CD4-positive, alpha-beta T cell treated with Interleukin-21 for 1 hour (primary cell): Measurements from ENCODE around the gene ZNF212.
"Not testable (repeated sequence)": the region's sequence is repeated elsewhere in the genome, so short reads cannot be mapped to it uniquely, and the experiment has no call there.

ENCODE experiments used
- DNase-seq: peaks from one replicate; pipeline ENCODE4 v3.0.0-alpha.2; 2020

The ZNF212 gene

DNA sequence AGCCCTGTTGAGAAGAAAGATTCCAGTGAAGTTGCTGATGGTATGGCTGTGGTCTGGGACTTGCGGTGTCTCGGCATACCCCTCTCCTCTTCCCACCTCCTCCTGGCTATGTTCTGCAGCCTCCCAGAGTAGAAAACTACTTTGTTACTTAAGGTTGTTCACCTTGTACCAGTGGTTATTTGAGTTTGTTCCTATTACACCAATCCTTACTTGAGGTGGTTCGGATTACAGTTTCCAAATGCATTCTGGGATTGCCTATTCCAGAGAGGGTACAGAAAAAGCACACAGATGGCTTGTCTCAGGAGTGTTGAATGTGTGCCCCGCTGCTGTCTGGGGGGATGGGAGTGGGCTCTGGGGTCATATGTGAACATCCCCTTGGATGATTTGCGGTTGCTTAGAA lies 15.7 kb downstream of the ZNF212 start:
- no peak for DNase-seq

DNA sequence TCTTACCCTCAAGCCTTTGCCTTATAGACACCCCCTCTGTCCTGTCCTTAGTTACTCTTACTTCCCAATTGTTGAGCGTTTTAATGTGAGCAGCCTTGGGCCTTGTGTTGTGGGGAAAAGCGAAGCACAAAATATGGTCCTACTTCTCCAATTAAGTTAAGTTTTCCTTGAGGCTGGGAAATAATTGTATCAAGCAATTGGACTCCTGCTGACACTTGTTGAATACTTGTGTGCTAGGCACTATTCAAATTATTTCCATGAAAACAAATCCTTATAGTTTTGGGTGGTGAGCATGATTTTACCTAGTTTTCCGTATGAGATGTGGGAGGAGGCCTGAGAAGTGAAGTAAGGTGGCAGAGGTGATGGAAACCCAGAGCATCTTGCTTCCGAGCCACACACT lies 17.1 kb downstream of the ZNF212 start:
- DNase-seq: no peak

DNA sequence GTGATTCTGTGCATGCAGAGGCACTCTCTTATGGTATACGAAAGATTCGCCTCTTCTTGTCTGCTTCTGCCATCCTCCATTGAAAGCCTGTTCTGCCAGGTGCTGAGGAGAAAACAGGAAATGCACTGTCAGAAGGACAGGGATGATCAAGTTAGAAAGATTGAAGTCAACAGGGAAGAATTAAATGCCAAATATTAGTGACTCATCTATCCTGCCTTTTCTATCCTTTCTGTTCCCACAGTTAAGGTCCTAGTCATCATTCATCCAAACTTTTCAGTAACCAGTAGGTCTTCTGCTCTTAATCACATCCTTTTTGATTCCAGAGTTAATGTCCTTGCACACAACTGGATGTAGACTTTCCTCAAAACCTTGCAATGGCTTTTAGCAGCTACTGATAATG lies 17.7 kb downstream of the ZNF212 start:
- DNase-seq: no peak

DNA sequence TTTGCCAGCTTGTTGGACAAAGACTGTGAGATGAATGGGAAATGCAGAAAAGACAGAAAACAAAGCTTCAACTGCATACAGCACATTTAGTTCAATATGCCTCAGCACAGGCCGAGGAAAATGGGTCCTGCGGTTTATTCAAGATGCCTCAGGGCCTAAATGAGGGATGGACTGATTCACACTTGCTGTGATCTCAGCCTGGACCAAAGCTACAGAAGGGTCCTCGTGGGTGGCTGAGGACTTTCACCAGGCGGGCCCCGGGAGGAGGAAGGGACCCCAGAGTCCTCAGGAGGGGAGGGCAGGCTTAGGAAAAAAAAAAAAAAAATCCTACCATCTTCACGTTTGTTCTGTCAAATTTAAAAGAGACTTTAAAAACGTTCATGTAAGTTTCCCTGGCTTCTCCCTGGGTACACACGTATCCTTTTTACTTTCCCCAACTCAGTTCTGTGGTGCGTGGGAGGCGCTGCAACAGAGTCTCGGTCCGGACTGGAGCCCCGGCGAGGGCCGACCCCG lies 21.9 kb downstream of the ZNF212 start:
- DNase-seq: no peak

DNA sequence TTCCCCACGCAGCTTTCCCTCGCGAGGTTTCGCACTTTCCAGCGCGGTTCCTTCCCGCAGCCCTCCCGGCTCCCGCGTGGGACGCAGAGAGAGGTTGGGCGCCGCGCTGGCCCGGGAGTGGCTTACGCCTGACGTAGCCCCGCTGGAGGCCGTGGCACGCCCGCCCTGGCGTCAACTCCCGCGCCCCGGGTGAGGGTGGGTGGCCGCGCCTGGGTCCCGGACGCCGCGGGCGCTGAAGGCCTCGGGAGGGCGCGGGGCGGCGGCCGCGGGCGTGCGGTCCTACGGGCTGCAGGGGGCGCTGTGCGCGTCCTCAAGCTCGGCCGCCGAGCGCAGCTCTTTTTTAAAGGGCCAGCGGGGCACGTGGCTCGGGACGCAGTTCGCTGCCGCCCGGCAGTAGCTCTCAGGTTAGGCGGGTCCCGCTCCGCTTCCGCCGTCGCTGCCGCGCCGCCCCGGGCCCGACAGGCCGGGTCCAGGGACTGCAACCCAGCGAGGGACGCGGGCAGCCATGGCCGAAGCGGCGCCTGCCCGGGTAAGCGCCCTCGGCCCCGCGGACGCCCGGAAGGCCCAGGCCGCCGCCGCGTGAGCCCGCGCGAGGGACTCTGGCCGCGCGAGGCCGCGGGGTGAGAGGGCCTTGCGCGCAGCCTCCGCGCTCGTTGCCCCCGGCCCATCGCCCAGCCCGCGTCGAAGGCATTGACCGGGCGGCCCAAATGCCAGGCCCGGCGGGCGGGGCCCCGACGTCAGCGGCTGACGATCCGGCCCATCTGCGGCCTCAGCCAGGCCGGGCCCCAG lies 22.6 kb downstream of the ZNF212 start, which contains the start of gene ZNF783:
Gene ZNF783, plus strand, starts transcription at position 368 of the 789 bp plus-strand sequence. Its CDS starts 138 bp downstream, at position 506.
- peak; percentile 89 for DNase-seq

DNA sequence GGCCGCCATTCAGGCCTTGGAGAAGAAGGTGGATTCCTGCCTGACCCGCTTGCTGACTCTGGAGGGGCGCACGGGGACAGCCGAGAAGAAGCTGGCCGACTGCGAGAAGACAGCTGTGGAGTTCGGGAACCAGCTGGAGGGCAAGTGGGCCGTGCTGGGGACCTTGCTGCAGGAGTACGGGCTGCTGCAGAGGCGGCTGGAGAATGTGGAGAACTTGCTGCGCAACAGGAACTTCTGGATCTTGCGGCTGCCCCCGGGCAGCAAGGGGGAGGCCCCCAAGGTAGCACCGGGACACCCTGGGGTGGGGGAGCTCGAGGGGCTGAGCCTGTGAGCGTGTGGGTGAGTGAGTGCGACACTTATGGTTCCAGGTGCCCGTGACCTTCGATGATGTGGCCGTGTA lies 27.0 kb downstream of the ZNF212 start:
- no peak for DNase-seq

DNA sequence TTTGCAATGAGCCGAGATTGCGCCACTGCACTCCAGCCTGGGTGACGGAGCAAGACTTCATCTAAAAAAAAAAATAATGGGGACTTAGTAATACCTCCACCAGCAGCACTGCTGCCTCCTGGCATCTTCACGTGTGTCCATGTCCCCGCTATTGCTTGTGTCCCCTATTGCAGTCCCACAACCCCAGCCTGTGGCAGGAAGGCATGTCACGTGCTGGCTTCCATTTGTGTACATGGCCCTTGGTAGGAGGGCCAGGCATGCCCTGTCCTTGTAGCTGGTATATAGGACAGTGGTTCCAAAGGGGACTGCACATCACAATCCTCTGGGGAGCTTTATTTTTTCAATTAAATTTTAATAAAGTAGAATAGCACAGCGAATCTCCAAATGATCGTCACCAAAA lies 28.3 kb downstream of the ZNF212 start:
- no peak for DNase-seq

DNA sequence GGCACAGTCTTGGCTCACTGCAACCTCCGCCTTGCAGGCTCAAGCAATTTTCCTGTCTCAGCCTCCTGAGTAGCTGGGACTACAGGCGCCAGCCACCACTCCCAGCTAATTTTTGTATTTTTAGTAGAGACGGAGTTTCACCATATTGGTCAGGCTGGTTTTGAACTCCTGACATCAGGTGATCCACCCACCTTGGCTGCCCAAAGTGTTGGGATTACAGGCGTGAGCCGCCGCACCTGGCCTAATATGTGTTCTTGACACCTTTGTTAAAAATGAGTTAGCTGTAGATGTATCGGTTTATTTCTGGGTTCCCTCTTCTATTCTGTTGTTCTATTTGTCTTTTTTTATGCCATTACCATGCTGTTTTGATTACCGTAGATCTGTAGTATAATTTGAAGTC lies 35.0 kb downstream of the ZNF212 start:
- DNase-seq: not testable (repeated sequence)

DNA sequence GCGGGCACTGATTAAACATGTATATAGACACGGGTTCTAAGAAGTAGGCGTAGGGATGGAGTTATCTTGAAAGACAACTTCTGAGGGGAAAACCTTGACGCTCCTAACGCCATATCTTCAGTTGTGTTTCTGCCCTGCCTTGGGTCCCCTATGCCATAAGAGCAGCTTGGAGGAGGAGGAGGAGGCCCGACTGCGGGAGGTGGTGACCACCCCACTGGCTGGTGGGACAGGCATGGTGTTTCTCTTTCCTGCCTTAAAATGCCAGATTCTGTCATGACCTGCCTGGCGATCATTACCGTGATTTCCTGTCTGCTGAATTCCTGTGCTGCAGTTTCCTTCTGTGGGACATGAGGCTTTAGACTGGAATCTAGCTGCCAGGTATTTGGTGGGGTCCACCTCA lies 38.4 kb downstream of the ZNF212 start:
- no peak for DNase-seq

DNA sequence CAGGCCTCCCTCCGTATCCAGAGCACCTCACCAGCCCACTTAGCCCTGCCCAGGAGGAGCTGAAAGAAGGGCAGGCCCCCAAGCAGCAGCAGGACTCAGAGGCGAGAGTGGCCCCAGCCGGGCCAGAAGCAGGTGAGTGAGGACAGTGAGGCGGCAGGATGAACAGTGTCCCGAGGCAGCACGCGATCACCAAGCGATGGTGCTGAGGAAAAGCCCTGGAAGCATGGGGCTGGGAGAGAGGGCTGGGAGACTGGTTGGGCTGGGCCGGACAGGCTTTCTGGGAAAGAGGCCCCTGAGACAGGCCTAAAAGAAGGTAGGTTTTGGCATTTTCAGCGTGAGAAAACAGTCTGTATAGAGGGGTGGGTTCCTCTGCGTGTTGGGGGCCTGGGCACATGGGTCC lies 38.9 kb downstream of the ZNF212 start:
- no peak for DNase-seq

DNA sequence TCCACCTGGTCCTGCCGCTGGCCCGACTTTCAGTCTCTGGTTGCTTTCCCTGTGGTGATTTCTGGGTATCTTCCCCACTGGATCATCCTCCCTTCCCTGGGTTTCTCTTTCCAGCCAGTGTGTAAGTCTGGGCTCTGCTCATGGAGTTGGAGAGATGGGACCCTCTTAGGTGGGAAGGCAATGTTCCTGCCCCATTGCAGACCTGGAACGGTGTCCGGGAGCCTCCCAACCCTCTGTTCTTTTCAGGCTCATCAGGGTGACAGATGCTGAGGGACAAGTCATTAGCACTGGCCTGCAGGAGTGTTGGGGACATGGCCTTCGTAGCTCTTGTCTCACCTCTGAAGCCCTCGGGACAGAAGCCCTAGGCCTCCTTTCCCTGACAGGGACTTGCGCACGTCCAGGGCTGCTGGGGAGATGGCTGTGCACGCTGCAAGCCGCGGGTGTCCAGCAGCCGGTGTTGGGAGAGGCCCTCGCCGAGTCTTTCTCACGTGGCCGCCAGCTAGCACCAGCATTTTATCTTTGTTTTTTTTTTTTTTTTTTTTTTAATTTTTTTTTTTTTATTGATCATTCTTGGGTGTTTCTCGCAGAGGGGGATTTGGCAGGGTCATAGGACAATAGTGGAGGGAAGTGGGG lies 39.8 kb downstream of the ZNF212 start:
- DNase-seq: no peak

DNA sequence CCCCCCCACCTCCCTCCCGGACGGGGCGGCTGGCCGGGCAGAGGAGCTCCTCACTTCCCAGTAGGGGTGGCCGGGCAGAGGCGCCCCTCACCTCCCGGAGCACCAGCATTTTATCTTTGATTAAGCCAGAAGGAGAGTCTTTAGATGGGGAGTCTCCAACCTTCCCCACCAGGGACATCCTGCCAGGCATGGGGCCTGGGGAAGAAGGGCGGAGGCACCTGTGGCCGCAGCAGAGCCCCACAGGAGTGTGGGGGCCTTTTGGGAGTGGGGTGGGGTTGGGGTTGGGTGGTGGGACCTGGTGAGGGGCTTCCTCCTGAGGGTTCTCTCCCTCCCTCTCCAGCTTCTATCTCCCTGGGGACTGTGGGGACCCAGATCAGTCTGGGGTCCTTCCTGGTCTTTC lies 40.7 kb downstream of the ZNF212 start:
- DNase-seq: no peak

DNA sequence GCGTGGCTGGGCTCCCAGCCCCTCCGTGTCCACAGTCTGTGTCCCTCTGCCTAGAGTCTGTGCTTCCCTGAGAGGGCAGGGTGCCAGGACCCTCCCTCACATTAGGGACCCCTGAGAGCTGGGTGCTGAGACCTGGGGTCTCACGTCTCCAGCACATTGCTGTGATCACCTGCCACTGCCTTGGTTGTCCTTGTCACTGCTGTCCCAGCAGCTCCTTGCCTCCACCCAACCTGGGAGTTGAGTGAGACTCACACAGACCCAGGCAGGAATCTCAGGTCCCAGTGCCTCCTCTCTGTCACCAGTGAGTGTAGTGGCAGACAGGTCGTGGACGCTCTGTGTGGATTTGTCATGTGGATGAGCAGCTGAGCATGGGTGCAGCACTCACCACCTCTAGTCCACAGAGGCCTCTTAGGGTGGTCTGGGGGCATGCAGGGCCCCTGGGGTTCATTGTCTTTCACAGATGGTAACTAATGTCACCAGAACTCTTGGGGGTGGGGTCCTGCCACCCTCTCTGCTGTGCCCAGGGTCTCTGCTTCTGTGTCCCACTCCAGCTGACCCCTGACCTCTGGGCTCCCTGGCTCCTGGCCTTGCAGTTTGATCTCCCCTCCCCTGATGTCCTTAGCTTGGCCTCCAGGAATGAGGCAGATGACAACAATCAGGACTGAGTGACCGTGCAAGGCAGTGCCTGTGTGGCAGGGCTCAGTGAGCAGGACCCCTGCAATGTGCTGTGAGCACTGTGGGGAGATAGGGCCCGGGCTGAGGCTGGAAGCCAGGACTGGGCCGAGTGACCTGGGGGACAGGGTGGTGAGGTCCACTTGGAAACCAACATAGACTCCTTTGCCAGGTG lies 41.4 kb downstream of the ZNF212 start:
- DNase-seq: no peak

DNA sequence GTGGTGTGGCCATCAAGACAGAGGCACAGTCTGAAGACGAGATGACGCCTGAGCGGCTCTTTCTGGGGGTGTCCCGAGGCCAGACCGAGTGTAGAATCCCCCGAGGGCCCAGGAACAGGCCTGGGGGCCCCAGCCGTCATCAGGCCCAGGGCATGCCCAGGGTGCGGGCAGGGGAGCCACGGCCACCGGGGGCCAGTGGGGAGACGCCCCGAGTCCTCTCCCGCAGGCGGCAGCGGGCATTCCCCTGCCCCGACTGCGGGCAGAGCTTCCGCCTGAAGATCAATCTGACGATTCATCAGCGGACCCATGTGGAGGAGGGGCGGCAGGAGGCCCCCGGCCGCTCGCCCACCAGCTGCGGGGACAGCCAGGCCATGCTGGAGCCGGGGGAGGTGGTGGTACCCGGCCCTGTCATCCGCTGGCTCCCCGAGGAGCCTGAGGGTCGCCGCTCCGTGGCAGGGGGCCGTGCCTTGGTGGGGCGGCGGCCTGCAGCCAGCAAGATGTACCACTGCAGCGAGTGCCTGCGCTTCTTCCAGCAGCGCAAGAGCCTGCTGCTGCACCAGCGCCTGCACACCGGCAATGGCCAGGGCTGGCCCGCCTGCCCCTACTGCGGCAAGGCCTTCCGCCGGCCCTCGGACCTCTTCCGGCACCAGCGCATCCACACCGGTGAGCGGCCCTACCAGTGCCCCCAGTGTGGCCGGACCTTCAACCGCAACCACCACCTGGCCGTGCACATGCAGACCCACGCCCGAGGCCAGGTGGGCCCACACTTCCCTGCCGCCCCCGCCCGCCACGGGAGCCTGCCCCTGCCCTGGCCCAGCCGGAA lies 42.3 kb downstream of the ZNF212 start:
- DNase-seq: no peak

DNA sequence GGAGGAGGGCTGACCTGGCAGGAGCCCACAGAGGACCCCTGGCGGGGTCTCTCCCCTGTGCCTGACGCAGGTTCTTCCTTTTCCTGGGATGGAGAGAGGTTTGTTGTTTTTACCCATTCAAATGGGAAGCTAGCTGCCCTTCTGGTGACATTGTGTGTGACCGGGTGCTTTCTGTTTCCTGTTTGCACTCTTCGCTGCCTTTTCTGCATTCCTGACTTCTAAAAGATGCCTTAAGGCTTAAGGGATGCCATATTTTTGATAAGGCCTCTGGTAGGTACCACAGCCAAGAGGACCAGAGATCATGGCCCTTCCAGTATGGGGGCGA lies 42.8 kb downstream of the ZNF212 start:
- no peak for DNase-seq

DNA sequence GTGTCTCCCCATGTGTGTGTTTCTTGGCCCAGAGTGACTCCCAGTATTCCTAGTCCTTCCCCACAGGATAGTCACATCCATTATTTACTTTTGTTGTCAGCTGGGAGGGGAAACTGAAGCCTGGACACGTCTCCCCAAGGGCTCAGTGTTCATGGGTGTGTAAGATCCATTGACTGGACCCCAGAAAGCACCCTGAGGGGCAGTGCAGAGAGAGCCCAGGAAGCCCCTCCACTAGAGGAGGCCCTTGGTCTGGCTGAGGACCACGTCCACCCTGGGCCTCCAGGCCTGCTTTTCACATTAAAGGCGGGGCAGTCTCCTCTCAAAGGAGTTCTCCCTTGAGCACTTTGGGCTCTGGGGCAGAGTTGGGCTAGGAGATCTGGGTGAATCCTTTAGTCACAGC lies 43.9 kb downstream of the ZNF212 start:
- no peak for DNase-seq

DNA sequence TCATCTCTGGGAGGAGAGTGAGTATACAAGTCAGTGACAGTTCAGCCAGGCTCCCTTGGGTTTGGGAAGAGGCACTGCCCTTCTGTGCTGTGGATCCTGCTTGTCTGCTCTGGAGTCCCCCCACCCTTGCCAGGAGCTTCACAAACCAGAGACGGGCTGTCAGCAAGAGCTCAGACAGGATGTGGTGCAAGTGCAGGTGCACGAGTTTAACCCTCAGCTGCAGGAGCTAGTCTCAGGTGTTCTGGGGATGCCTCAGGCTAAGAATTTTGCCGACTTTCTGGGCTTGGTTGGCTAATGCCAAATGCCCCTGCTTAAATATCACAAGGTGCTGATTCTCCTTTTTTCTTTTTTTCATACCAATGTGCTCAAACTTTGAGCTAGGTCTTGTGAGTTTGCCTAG lies 44.9 kb downstream of the ZNF212 start:
- peak; percentile 65 for DNase-seq

DNA sequence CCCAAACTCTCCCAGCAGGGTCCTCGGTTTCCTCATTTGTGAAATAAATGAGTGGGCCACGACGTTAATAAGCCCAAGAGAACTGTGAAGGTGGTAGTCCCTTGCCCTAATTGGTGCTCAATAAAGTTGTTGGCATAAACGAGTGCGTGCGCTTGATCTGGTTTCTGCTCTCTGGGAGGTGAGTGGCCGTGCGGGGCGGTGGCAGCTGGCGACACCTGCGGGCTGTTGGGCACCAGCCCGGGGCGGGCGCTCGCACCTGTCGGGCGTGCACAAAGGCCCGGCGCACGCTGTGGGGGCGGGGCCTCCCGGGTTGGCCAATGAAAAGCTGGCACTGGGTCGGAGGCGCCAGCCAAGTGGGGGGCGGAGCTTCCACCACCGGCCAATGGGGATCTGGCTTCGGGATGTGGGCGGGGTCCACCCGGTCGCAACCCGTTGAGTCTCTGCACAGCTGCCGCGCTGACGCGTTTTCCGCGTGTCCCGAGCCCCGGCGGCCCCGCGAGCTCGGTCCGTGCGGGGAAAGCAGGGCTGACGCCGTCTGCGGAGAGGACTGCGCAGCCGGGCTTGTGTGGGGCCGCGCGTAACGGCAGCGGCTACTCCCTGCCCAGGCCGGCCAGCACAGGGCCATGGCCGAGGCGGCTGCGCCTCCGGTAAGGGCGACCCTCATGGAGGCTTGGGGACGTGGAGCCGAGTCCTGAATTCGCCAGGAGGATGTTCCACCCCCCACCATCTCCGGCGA lies 45.6 kb downstream of the ZNF212 start:
- peak; percentile 98 for DNase-seq

DNA sequence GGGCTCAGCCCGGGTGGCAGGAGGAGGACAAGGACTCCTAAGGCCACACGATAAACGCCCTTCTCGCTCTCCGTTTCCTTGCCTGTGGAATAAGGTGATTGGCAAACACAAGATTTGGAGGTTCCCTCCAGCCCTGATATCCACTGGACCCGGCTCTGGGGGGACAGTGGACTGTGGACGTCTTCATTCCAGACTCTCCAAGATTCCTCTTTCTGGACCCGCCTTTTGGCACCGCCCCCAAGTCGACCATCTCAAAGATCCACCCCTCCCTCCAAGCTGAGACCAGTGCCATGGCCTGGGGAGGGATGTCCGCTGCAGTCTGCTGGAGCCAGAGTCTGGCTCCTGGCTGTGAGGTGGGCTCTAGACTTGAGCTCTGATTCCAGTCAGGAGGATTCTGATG lies 46.2 kb downstream of the ZNF212 start:
- no peak for DNase-seq

DNA sequence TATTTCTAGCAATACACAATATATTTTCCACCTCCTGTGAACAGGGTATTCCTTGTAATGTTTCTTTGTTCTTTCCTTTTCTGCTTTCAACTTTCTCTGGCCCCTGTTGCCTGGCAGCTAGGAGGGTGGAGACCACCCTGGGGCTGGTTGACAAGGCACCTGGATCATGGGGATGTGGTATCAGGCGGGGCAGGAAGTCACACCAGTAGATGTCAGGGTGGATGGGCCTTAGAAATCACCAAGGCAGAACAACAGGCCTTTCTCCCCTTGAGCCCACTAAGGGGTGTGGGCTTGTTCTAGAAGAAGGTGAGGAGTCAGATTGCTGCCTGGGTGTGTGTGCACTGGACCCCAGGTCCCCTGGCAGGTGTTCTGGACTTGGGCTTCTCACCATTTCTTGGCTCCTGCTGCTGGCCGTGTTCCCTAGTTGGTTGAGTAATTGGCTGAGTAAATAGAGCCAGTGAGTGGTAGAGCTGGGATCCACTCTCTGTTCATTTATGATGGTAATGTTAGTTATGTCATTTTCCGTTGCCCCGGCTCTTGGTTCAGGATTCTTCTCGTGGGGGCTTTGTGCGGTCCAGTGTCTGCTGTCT lies 47.5 kb downstream of the ZNF212 start:
- DNase-seq: no peak

DNA sequence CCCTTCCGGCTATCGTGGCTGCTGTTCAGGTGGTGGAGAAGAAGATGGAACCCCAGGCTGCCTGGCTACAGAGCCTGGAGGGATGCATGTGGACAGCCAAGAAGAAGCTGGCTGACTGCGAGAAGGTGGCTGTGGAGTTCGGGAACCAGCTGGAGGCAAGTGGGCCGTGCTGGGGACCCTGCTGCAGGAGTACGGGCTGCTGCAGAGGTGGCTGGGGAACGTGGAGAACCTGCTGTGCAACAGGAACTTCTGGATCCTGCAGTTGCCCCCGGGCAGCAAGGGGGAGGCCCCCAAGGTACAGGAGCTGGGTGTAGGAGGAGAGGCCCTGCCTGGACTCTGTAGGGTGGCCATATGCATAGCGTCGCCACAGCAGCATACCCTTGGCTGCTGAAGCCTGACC lies 48.2 kb downstream of the ZNF212 start:
- no peak for DNase-seq

DNA sequence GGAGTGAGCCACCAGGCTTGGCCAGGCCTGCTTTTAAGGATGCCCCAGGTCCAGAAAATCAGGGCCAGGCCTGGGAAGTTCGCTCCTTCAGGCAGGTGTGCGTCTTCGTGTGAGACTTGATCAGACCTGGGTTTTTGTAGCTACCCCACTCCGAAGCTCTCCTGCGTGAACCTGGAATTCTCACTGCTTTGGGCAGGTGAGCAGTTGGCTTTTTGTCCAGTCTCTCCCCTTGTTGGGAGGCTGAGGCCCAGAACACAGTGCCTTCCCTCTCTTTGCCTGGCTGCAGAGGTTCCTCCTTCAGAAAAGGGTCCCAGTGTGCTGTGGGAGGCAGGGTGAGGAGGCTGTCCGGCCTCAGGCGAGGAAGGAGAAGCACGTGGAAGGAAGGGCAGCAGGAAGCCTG lies 49.8 kb downstream of the ZNF212 start:
- DNase-seq: no peak
